Memory B cell (primary cell): ENCODE results near the gene EPN1.

Source experiments
- ATAC-seq: fragments of 150-1000 bp; cut with Tn5 transposase; 2 replicates; pipeline ENCODE4 v1.10.0; 2021; ENCODE audit warnings: low read depth, mild to moderate bottlenecking, moderate library complexity
- DNase-seq, 2 donors: peaks; one replicate each; pipeline ENCODE4 v3.0.0; 2022; ENCODE audit warnings: low spot score in 2 of 2
- H3K27ac Mint-ChIP-seq: one replicate; pipeline ENCODE4 v1.8.0; 2022; ENCODE audit warnings: mild to moderate bottlenecking, moderate library complexity, mixed read lengths
- H3K27me3 Mint-ChIP-seq: one replicate; pipeline ENCODE4 v1.8.0; 2022; ENCODE audit warnings: mixed read lengths
- H3K36me3 Mint-ChIP-seq: one replicate; pipeline ENCODE4 v1.8.0; 2022; ENCODE audit warnings: mild to moderate bottlenecking, mixed read lengths
- H3K4me1 Mint-ChIP-seq: one replicate; pipeline ENCODE4 v1.8.0; 2022; ENCODE audit warnings: mixed read lengths
- H3K4me3 Mint-ChIP-seq: one replicate; pipeline ENCODE4 v1.8.0; 2022; ENCODE audit warnings: mild to moderate bottlenecking, moderate library complexity, mixed read lengths
- H3K9me3 Mint-ChIP-seq: one replicate; pipeline ENCODE4 v1.8.0; 2022; ENCODE audit warnings: mixed read lengths

EPN1 gene

DNA sequence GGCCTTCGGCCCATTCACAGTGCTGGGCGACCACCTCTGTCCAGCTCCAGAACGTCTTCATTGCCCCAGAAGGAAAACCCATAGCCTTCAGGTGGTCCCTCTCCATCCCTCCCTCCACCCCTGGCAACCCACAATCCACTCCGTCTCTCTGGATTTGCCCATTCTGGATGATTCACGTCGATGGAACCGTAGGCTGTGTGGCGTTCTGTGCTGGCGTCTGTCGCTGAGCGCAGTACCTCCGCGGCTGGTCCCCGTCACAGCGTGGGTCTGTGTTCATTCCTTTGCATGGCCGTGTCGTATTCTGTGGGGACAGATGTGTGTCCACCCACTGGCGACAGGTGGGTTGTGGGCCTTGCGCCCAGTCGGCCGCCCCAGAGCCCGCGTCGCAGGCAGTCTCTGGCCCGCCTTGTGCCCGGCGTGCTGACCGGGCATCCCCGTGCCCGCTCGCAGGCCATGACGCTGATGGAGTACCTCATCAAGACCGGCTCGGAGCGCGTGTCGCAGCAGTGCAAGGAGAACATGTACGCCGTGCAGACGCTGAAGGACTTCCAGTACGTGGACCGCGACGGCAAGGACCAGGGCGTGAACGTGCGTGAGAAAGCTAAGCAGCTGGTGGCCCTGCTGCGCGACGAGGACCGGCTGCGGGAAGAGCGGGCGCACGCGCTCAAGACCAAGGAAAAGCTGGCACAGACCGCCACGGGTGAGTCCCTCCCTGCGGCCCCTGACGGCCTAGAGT lies 10.1 kb downstream of the EPN1 start:
- ATAC-seq (no peak), DNase-seq (no peak)
- H3K9me3 Mint-ChIP-seq: no peaks in the 10 kb centered on the region
- H3K4me1 Mint-ChIP-seq: peaks cover 30% of the 10 kb centered on the region
- H3K4me3 Mint-ChIP-seq: no peak overlapping the region
- H3K27ac Mint-ChIP-seq: no peak overlapping the region
- H3K27me3 Mint-ChIP-seq: no peaks in the 10 kb centered on the region
- peaks cover 29% of the 10 kb centered on the region for H3K36me3 Mint-ChIP-seq

- no peak overlapping the region for H3K4me3 Mint-ChIP-seq
- no peak for DNase-seq
- H3K4me1 Mint-ChIP-seq: peaks cover 26% of the 10 kb centered on the region
- peaks cover 26% of the 10 kb centered on the region for H3K36me3 Mint-ChIP-seq
- H3K27me3 Mint-ChIP-seq: no peaks in the 10 kb centered on the region
- H3K27ac Mint-ChIP-seq: no peak overlapping the region
- no peak for ATAC-seq
- H3K9me3 Mint-ChIP-seq: no peaks in the 10 kb centered on the region
Observed at GRCh38 chr19:55685776-55686175, 10.8 kb downstream of the EPN1 start.

DNA sequence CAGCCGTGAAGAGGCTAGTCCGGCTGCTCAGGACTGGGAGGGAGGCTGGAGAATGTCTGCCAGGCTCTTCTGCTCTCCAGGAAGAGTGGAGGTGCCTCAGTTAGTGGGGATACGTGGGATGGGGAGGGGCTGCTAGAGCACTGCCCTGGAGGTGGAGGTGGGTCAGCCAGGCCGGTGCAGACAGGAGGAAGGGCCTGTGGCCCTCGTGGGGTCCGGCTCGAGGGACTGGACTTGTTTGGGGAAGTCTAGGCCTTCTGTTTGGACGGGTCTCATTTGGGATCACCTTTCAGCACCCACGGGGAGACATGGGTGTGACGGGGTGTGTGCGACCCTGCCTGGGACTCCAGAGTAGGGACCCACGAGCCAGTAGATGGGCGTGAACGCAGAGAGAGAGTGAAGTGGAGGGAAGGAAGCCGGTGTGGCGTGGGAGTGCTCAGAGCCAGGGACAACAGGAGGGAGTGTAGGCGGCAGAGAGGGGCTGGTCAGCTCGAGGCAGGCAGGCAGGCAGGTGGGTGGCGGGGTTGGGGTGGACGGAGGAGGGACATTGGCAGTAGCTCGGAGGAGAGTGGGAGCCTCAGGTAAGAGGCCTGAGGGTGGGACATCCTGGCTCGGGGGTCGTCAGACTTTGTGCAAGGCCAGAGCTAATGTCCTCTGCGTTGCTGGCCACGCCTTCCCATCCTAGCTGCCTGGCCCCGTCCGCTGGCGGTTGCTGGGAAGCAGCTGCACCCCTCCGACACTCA lies 11.5 kb downstream of the EPN1 start:
- H3K27ac Mint-ChIP-seq: peak overlapping the region; percentile 83
- DNase-seq (no peak), ATAC-seq (no peak)
- H3K36me3 Mint-ChIP-seq: peaks cover 28% of the 10 kb centered on the region
- H3K4me3 Mint-ChIP-seq: no peak overlapping the region
- H3K9me3 Mint-ChIP-seq: no peaks in the 10 kb centered on the region
- no peaks in the 10 kb centered on the region for H3K27me3 Mint-ChIP-seq
- H3K4me1 Mint-ChIP-seq: peaks cover 26% of the 10 kb centered on the region

GRCh38 chr19:55687281-55688201 lies 12.5 kb downstream of the EPN1 start:
- H3K4me1 Mint-ChIP-seq: peaks cover 26% of the 10 kb centered on the region
- DNase-seq (no peak), ATAC-seq (no peak)
- peaks cover 28% of the 10 kb centered on the region for H3K36me3 Mint-ChIP-seq
- H3K9me3 Mint-ChIP-seq: no peaks in the 10 kb centered on the region
- no peak overlapping the region for H3K4me3 Mint-ChIP-seq
- H3K27ac Mint-ChIP-seq: peak overlapping the region; percentile 47
- no peaks in the 10 kb centered on the region for H3K27me3 Mint-ChIP-seq

GRCh38 chr19:55688422-55689218 lies 13.6 kb downstream of the EPN1 start:
- Mint-ChIP-seq H3K4me1 (peaks cover 24% of the 10 kb centered on the region), H3K27ac (peak overlapping the region; percentile 95), H3K4me3 (peak overlapping the region; percentile 60), H3K27me3 (no peaks in the 10 kb centered on the region), H3K9me3 (no peaks in the 10 kb centered on the region), H3K36me3 (peaks cover 28% of the 10 kb centered on the region)
- DNase-seq (no peak), ATAC-seq (peak; percentile 85)

DNA sequence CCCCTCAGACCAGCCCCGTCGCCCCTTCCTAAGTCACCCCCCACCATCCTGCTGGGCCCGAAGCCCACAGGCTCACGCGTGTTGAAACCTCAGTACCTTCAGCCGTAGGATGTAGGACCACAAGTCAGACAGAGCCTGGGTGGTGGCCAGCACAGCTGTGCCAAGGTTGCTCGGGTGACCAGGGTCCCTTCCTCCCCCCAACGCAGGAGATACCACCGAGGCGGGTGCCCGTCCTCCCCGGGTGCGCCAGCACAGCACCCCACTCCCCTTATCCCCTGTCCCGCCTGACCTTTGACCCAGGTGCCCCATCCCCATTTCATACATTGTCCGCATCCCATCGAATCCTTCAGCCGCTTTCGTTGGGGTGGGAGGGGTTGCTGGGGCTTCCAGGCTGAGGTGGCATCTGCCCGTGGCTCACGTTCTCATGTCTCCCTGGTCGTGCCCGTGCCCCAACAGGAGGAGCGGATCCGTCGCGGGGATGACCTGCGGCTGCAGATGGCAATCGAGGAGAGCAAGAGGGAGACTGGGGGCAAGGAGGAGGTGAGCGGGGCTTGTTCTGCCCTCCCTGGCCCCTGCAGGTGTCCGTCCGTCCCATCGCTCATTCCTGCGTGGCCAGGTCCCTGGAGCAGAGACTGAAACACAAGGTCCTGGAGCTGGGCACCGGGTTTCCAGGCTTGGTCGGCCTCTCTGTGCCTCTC lies 14.5 kb downstream of the EPN1 start:
- Mint-ChIP-seq H3K27ac (peak overlapping the region; percentile 95), H3K4me3 (no peak overlapping the region), H3K27me3 (no peaks in the 10 kb centered on the region), H3K4me1 (peaks cover 23% of the 10 kb centered on the region), H3K9me3 (no peaks in the 10 kb centered on the region), H3K36me3 (peaks cover 31% of the 10 kb centered on the region)
- no peak for DNase-seq
- ATAC-seq: no peak

DNA sequence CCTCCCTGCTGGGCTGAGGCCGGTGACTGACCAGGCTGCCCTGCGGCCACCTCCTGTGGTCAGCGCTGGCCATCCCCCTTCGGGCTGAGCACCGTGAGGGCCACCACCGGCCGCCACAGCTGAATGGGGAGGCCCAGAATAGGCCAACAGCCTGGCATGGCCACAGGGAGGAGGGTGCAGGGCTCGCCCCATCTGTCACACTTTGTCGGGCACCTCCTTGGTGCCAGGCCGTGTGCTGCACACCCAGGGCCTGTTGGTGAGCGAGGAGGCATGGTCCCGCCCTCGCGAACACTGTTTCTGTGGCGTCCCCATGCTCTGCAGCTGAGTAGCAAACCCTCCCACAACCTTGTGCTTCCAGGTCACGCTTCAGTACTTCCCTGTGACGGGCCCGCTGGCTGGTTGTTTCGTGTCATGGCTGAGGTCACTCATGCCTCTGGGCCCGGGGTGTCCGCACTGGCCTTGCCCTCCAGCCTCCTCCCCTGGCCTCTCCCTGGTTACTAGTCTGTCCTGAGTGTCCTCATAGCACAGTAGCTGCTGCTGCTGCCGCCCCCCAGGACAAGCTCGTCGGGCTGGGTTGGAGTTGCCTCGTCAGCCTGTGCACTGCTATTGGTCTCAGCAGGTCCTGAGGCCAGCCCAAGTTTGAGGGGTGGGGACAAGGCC lies 15.2 kb downstream of the EPN1 start:
- Mint-ChIP-seq H3K4me1 (peaks cover 22% of the 10 kb centered on the region), H3K9me3 (no peaks in the 10 kb centered on the region), H3K27ac (no peak overlapping the region), H3K4me3 (no peak overlapping the region), H3K36me3 (peaks cover 35% of the 10 kb centered on the region), H3K27me3 (no peaks in the 10 kb centered on the region)
- ATAC-seq: no peak
- no peak for DNase-seq

DNA sequence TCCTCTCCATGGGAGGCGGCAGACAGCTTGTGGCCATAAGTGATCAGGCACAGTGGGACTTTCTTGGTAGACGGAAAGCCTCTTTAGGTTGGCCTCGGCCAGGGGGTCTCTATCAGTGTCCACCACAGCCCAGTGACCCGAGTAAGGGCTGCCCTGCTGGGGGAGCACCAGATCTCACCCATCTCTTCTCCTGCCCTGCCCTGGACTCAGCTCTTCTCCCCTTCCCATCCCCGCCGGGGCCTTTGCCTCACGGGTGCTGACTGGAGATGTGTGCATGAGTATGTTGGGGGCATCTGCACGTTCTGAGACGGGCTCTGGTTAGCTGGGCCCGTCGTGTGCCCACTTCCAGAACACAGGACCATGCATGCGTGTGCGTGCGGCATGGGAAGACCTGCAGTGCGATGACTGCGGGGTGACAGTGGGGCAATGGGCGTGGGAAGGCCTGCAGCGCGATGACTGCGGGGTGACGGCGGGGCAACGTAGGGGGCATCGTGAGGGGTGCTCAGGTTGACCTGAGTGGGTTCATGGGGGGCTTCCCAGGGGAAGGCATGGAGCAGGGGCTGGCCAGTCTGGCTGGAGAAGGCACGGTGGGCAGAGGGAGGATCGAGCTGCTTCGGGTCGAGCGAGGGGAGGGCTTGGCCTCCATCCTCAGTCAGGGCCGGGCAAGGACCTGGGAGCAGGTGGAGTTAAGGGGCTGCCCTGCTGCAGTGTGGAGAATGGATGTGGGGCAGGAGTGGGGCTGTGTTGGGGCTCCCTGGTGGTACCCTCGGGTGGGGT lies 15.9 kb downstream of the EPN1 start:
- Mint-ChIP-seq H3K36me3 (peaks cover 35% of the 10 kb centered on the region), H3K4me3 (no peak overlapping the region), H3K27me3 (no peaks in the 10 kb centered on the region), H3K4me1 (peaks cover 18% of the 10 kb centered on the region), H3K9me3 (no peaks in the 10 kb centered on the region), H3K27ac (no peak overlapping the region)
- ATAC-seq: no peak
- no peak for DNase-seq

DNA sequence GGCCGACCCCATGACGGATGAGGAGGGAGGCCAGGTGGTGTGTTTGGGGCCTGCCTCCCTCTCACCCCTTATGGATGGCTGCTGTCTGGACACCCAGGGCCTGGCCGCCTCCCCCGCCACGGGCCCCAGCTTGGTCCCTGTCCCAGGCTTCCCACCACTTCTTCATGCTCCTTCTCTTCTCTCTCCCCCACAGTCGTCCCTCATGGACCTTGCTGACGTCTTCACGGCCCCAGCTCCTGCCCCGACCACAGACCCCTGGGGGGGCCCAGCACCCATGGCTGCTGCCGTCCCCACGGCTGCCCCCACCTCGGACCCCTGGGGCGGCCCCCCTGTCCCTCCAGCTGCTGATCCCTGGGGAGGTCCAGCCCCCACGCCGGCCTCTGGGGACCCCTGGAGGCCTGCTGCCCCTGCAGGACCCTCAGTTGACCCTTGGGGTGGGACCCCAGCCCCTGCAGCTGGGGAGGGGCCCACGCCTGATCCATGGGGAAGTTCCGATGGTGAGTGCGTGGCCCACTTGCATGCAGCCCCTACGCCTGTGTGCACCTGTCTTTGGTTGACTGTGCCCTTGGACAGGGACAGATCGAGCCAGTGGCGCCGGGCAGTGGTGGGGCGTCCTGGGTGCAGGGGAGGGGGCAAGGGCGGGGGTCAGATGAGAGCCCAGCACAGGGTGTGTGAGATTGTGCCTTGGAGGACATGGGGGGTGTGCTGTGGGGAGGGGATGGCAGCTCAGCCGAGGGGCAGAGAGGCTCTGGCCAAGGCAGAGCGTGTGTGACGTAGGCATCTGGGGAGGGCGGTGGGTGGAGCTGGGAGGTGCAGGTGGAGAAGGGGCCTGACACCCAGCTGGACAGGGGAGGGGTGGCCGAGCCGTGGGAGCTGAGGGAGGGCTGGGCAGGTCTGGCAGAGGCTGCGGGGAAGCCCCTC lies 16.8 kb downstream of the EPN1 start:
- peaks cover 12% of the 10 kb centered on the region for H3K4me1 Mint-ChIP-seq
- H3K27ac Mint-ChIP-seq: no peak overlapping the region
- H3K4me3 Mint-ChIP-seq: no peak overlapping the region
- ATAC-seq: no peak
- no peak for DNase-seq
- H3K36me3 Mint-ChIP-seq: peaks cover 33% of the 10 kb centered on the region
- H3K9me3 Mint-ChIP-seq: no peaks in the 10 kb centered on the region
- no peaks in the 10 kb centered on the region for H3K27me3 Mint-ChIP-seq

DNA sequence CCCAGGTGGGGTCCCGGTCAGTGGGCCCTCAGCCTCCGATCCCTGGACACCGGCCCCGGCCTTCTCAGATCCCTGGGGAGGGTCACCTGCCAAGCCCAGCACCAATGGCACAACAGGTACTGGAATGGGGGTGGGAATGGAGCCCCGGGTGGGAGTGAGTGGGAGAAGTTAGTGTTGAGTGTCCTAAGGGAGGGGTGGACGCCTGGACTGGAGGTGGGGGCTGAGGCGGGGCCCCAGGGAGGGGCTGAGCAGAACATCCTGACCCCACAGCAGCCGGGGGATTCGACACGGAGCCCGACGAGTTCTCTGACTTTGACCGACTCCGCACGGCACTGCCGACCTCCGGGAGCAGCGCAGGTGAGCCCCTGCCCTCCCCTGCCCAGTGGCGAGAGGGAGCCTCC lies 17.7 kb downstream of the EPN1 start:
- Mint-ChIP-seq H3K9me3 (no peaks in the 10 kb centered on the region), H3K27me3 (no peaks in the 10 kb centered on the region), H3K27ac (no peak overlapping the region), H3K4me1 (peaks cover 12% of the 10 kb centered on the region), H3K36me3 (peaks cover 35% of the 10 kb centered on the region), H3K4me3 (no peak overlapping the region)
- DNase-seq (no peak), ATAC-seq (no peak)

DNA sequence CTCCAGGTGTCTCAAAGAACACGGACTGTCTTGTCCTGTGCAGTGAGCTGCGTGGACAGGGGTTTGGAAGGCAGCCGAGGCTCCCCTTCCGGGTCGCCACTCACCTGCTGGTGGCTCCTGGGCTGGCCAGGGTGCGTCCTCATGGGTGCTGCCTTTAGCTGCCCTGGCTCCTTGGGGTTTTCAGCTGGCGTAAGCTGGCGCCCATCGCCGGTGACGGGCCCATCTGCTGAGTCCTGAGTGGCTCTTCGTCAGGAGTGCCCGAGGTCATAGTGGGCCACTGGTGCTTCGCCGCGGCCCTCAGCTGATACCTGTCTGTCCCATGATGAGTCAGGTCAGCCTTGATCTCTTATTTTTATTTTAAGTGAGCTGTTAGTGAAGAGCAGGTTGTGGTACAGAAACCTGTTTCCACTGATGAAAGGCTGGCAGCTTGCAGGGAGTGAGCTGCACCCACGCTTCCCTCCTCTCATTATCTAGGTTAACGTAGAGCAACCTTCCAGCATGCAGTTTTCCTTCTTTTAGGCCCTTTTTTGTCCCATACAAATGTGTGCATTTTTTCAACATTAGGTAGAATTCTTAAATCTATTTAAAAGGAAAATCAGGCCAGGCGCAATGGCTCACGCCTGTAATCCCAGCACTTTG lies 18.4 kb downstream of the EPN1 start:
- H3K36me3 Mint-ChIP-seq: peaks cover 37% of the 10 kb centered on the region
- H3K9me3 Mint-ChIP-seq: no peaks in the 10 kb centered on the region
- no peaks in the 10 kb centered on the region for H3K27me3 Mint-ChIP-seq
- ATAC-seq (no peak), DNase-seq (no peak)
- H3K27ac Mint-ChIP-seq: no peak overlapping the region
- no peak overlapping the region for H3K4me3 Mint-ChIP-seq
- H3K4me1 Mint-ChIP-seq: peaks cover 6% of the 10 kb centered on the region
